Measurements from ENCODE around the gene PPP1R17.

The PPP1R17 gene

DNA sequence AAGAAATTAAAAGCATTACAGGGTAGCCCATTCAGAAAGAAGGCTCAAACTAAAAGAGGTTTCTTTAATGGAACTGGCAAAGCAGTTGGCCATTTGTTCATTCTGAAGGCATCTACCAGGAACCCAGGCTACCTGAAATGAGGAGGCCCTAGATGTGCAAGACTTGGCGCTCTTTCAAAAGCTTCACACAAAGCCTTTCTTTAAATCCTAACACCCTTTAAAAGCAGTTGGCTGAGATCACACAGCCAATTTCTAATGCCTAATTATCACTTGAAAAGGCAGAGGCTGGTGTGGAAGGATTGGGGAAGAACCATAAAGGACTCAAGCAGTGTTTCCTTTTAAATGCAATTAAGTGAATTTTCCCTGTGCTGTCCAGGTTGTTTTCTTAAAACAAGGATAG is 23.2 kb downstream of the PPP1R17 start:
- Histone ChIP-seq H3K4me2 (ENCODE audit: low read length) (no peak overlapping the region), H2BK120ac (ENCODE audit: insufficient read depth, low read length, poor library complexity) (no peak overlapping the region), H2BK12ac (ENCODE audit: low read length) (no peak overlapping the region), H3K4me3 (ENCODE audit: low read depth, low read length) (no peak overlapping the region), H3K4ac (ENCODE audit: low read depth, low read length) (no peak overlapping the region), H4K8ac (ENCODE audit: low read depth, low read length) (no peak overlapping the region), H2AFZ (ENCODE audit: insufficient read depth, low read length, poor library complexity) (no peak overlapping the region), H3K79me2 (ENCODE audit: control insufficient read depth, insufficient read depth, low read length, poor library complexity) (no peaks in the 10 kb centered on the region), H3K79me1 (ENCODE audit: low read length) (no peaks in the 10 kb centered on the region), H2BK5ac (ENCODE audit: low read depth, low read length, poor library complexity) (no peak overlapping the region), H4K12ac (ENCODE audit: low read depth, low read length) (no peak overlapping the region), H3K4me1 (ENCODE audit: control insufficient read depth in 1 of 2, insufficient read depth in 2 of 2, low read length in 2 of 2) (no peaks in the 10 kb centered on the region), H3K23ac (ENCODE audit: low read length) (no peak overlapping the region), H3K27me3 (ENCODE audit: insufficient read depth, low read length) (no peaks in the 10 kb centered on the region), H3K18ac (ENCODE audit: low read length) (no peak overlapping the region), H3K9me3 (ENCODE audit: insufficient read depth, low read depth, low read length) (peaks cover 4% of the 10 kb centered on the region), H3K36me3 (ENCODE audit: control insufficient read depth in 1 of 2, insufficient read depth in 2 of 2, low read length in 2 of 2) (no peaks in the 10 kb centered on the region), H2AK5ac (ENCODE audit: low read length) (no peak overlapping the region), H3K9ac (ENCODE audit: low read length) (no peak overlapping the region), H3K14ac (ENCODE audit: low read length) (no peak overlapping the region), H3K27ac (ENCODE audit: low read depth, low read length) (no peak overlapping the region), H4K91ac (ENCODE audit: low read depth, low read length) (no peak overlapping the region)
- DNase-seq = no peak
- WGBS (ENCODE audit: extremely low coverage, insufficient coverage, insufficient read length) = no CpG with 5 or more reads among the region's 1 CpG

DNA sequence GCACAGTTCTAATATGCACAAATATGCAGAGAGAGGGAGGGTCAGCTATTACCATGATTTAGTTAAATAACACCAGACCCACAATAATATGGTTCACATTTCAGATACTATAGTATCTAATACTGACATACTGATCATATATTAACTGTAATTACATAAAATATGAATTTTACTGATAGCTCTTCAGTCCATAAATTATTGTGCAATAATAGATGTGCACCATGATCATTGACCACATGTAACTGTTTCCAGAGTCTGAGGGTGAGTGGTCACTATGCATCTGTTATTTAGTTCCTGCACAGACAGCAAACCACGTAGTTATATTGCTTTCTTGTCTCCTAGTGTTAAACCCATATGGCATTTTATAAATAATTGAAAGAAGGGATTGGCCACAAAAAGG is 29.3 kb downstream of the PPP1R17 start:
- Histone ChIP-seq H3K36me3 (ENCODE audit: control insufficient read depth in 1 of 2, insufficient read depth in 2 of 2, low read length in 2 of 2) (no peaks in the 10 kb centered on the region), H3K4ac (ENCODE audit: low read depth, low read length) (no peak overlapping the region), H3K18ac (ENCODE audit: low read length) (no peak overlapping the region), H2BK12ac (ENCODE audit: low read length) (no peak overlapping the region), H3K79me1 (ENCODE audit: low read length) (no peaks in the 10 kb centered on the region), H3K14ac (ENCODE audit: low read length) (no peak overlapping the region), H2BK120ac (ENCODE audit: insufficient read depth, low read length, poor library complexity) (no peak overlapping the region), H3K23ac (ENCODE audit: low read length) (no peak overlapping the region), H3K4me1 (ENCODE audit: control insufficient read depth in 1 of 2, insufficient read depth in 2 of 2, low read length in 2 of 2) (no peaks in the 10 kb centered on the region), H3K27me3 (ENCODE audit: insufficient read depth, low read length) (no peaks in the 10 kb centered on the region), H3K9ac (ENCODE audit: low read length) (no peak overlapping the region), H2AK5ac (ENCODE audit: low read length) (no peak overlapping the region), H2BK5ac (ENCODE audit: low read depth, low read length, poor library complexity) (no peak overlapping the region), H3K79me2 (ENCODE audit: control insufficient read depth, insufficient read depth, low read length, poor library complexity) (no peaks in the 10 kb centered on the region), H3K27ac (ENCODE audit: low read depth, low read length) (no peak overlapping the region), H3K9me3 (ENCODE audit: insufficient read depth, low read depth, low read length) (peaks cover 4% of the 10 kb centered on the region), H4K12ac (ENCODE audit: low read depth, low read length) (no peak overlapping the region), H2AFZ (ENCODE audit: insufficient read depth, low read length, poor library complexity) (no peak overlapping the region), H3K4me2 (ENCODE audit: low read length) (no peak overlapping the region), H4K91ac (ENCODE audit: low read depth, low read length) (no peak overlapping the region), H3K4me3 (ENCODE audit: low read depth, low read length) (no peak overlapping the region), H4K8ac (ENCODE audit: low read depth, low read length) (no peak overlapping the region)
- no peak for DNase-seq
- WGBS (ENCODE audit: extremely low coverage, insufficient coverage, insufficient read length) = no CpG with 5 or more reads among the region's 1 CpG

DNA sequence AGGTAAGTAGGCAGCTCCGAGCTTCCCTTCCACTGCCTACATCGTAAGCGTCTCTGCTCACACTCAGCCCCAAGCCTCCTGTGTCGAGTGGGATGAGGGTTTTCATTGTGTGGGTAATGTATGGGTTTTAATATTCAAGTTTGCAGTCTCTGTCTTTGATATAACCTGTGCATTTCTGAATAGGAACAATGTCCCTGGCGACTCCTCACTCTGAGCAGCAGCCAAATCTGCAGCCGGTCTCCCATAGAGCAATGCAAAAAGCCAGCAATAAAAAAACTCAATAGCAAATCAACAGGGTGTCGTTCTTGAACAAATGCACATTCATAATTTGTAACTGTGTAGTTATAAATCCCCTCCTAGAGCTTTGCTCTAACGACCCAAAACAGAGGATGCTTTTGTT is 33.4 kb downstream of the PPP1R17 start:
- WGBS (ENCODE audit: extremely low coverage, insufficient coverage, insufficient read length) = no CpG with 5 or more reads among the region's 8 CpGs
- no peak overlapping the region for H2BK5ac ChIP-seq (ENCODE audit: low read depth, low read length, poor library complexity)
- no peaks in the 10 kb centered on the region for H3K27me3 ChIP-seq (ENCODE audit: insufficient read depth, low read length)
- H3K36me3 ChIP-seq (ENCODE audit: control insufficient read depth in 1 of 2, insufficient read depth in 2 of 2, low read length in 2 of 2) = no peaks in the 10 kb centered on the region
- no peak overlapping the region for H3K23ac ChIP-seq (ENCODE audit: low read length)
- H3K79me2 ChIP-seq (ENCODE audit: control insufficient read depth, insufficient read depth, low read length, poor library complexity) = no peaks in the 10 kb centered on the region
- no peak overlapping the region for H4K91ac ChIP-seq (ENCODE audit: low read depth, low read length)
- H2BK12ac ChIP-seq (ENCODE audit: low read length) = no peak overlapping the region
- H3K4me2 ChIP-seq (ENCODE audit: low read length) = no peak overlapping the region
- DNase-seq = no peak
- H4K12ac ChIP-seq (ENCODE audit: low read depth, low read length) = no peak overlapping the region
- no peaks in the 10 kb centered on the region for H3K9me3 ChIP-seq (ENCODE audit: insufficient read depth, low read depth, low read length)
- no peak overlapping the region for H3K9ac ChIP-seq (ENCODE audit: low read length)
- no peak overlapping the region for H3K18ac ChIP-seq (ENCODE audit: low read length)
- H2AK5ac ChIP-seq (ENCODE audit: low read length) = no peak overlapping the region
- no peak overlapping the region for H3K27ac ChIP-seq (ENCODE audit: low read depth, low read length)
- H3K4me1 ChIP-seq (ENCODE audit: control insufficient read depth in 1 of 2, insufficient read depth in 2 of 2, low read length in 2 of 2) = no peaks in the 10 kb centered on the region
- no peaks in the 10 kb centered on the region for H3K79me1 ChIP-seq (ENCODE audit: low read length)
- H2AFZ ChIP-seq (ENCODE audit: insufficient read depth, low read length, poor library complexity) = no peak overlapping the region
- H3K4ac ChIP-seq (ENCODE audit: low read depth, low read length) = no peak overlapping the region
- no peak overlapping the region for H3K14ac ChIP-seq (ENCODE audit: low read length)
- no peak overlapping the region for H4K8ac ChIP-seq (ENCODE audit: low read depth, low read length)
- no peak overlapping the region for H2BK120ac ChIP-seq (ENCODE audit: insufficient read depth, low read length, poor library complexity)
- no peak overlapping the region for H3K4me3 ChIP-seq (ENCODE audit: low read depth, low read length)

DNA sequence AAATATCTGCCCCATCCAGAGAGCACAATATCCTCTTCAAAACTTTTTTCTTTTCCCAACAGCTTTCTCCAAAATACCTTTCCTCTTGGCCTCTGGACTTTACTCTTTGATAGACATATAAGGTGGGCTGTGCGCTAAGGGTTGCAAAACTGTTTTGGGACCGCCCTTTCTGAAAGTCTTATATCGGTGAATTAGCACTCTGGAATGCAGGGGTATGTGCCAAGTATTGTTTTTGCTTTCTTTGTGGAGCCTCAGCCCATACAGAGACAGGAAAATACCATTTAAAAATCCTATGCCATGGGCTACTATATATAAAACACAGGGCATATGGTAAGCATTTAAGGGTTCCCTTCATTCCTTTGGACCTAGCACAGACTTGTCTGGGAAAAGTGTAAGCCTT is 37.7 kb downstream of the PPP1R17 start:
- no peak for DNase-seq
- Histone ChIP-seq H2AFZ (ENCODE audit: insufficient read depth, low read length, poor library complexity) (no peak overlapping the region), H3K9me3 (ENCODE audit: insufficient read depth, low read depth, low read length) (no peaks in the 10 kb centered on the region), H4K8ac (ENCODE audit: low read depth, low read length) (no peak overlapping the region), H3K18ac (ENCODE audit: low read length) (no peak overlapping the region), H3K79me2 (ENCODE audit: control insufficient read depth, insufficient read depth, low read length, poor library complexity) (no peaks in the 10 kb centered on the region), H3K4me3 (ENCODE audit: low read depth, low read length) (no peak overlapping the region), H4K91ac (ENCODE audit: low read depth, low read length) (no peak overlapping the region), H3K27me3 (ENCODE audit: insufficient read depth, low read length) (no peaks in the 10 kb centered on the region), H3K9ac (ENCODE audit: low read length) (no peak overlapping the region), H3K36me3 (ENCODE audit: control insufficient read depth in 1 of 2, insufficient read depth in 2 of 2, low read length in 2 of 2) (no peaks in the 10 kb centered on the region), H2BK120ac (ENCODE audit: insufficient read depth, low read length, poor library complexity) (no peak overlapping the region), H3K27ac (ENCODE audit: low read depth, low read length) (no peak overlapping the region), H3K14ac (ENCODE audit: low read length) (no peak overlapping the region), H3K4ac (ENCODE audit: low read depth, low read length) (no peak overlapping the region), H3K23ac (ENCODE audit: low read length) (no peak overlapping the region), H3K4me2 (ENCODE audit: low read length) (no peak overlapping the region), H3K4me1 (ENCODE audit: control insufficient read depth in 1 of 2, insufficient read depth in 2 of 2, low read length in 2 of 2) (no peaks in the 10 kb centered on the region), H3K79me1 (ENCODE audit: low read length) (no peaks in the 10 kb centered on the region), H2BK12ac (ENCODE audit: low read length) (no peak overlapping the region), H2AK5ac (ENCODE audit: low read length) (no peak overlapping the region), H2BK5ac (ENCODE audit: low read depth, low read length, poor library complexity) (no peak overlapping the region), H4K12ac (ENCODE audit: low read depth, low read length) (no peak overlapping the region)
- whole genome bisulfite sequencing (ENCODE audit: extremely low coverage, insufficient coverage, insufficient read length) = no CpG with 5 or more reads among the region's 3 CpGs
